Panc1 (cell line): ENCODE data around the gene LILRA5. TPM values are rescaled to one million over a fixed set of nuclear protein-coding genes. Genes with fewer than 3 reads are reported as not detected.

Experiments
- ATAC-seq: fragments of 200-7000 bp; cut with Tn5 transposase; 2 replicates; pipeline ENCODE4 v1.9.1; 2020; ENCODE audit warnings: mild to moderate bottlenecking, moderate library complexity
- BruUV-seq: library from RNA; stranded (reverse); fragments of 400-500 nt; replicated peaks from 2 replicates; lab custom pipeline; 2021; lab: Mats Ljungman, UMichigan
- CTCF ChIA-PET: fragments of 300-600 bp; sonication (Branson Sonifier 250); formaldehyde crosslinking; loops from one replicate; lab custom pipeline; 2022; ENCODE audit warnings: antibody characterized with exemption; lab: Charles Lee
- POLR2A ChIA-PET: fragments of 300-600 bp; sonication (Branson Sonifier 250); formaldehyde crosslinking; loops from one replicate; lab custom pipeline; 2022; ENCODE audit warnings: antibody characterized with exemption; lab: Charles Lee
- DNase-seq: peaks from one replicate; pipeline ENCODE4 v3.0.0-alpha.2; 2010; ENCODE audit warnings: low read depth, low spot score
- H3K27ac ChIP-seq: 2 replicates; pipeline ENCODE4 v1.5.1; 2011; ENCODE audit warnings: mild to moderate bottlenecking, low read length, inconsistent platforms
- H3K27me3 ChIP-seq: fragments of 200-500 bp; sonication (Bioruptor generic); 2 replicates; pipeline ENCODE4 v1.6.0; 2014; ENCODE audit warnings: low read length, inconsistent platforms; ENCODE audit not compliant: control insufficient read depth, insufficient read depth
- H3K36me3 ChIP-seq: fragments of 200-500 bp; sonication (Bioruptor generic); 2 replicates; pipeline ENCODE4 v1.5.1; 2014; ENCODE audit warnings: inconsistent platforms, mild to moderate bottlenecking, low read length, moderate library complexity; ENCODE audit not compliant: control insufficient read depth, insufficient read depth
- H3K4me1 ChIP-seq: 2 replicates; pipeline ENCODE4 v1.5.1; 2011; ENCODE audit warnings: inconsistent platforms, mild to moderate bottlenecking, low read length, moderate library complexity; ENCODE audit not compliant: control insufficient read depth, insufficient read depth
- H3K4me3 ChIP-seq, 2 experiments: 2 replicates each; pipeline ENCODE4 v1.5.1; 2011 to 2012; ENCODE audit warnings: low read depth in 2 of 2, low read length in 2 of 2, mild to moderate bottlenecking in 2 of 2, inconsistent platforms in 1 of 2, moderate library complexity in 1 of 2
- H3K9me3 ChIP-seq: fragments of 200-500 bp; sonication (Bioruptor generic); 2 replicates; pipeline ENCODE4 v1.5.1; 2014; ENCODE audit warnings: low read depth, mild to moderate bottlenecking, inconsistent platforms, low read length, moderate library complexity; ENCODE audit not compliant: control insufficient read depth, insufficient read depth
- CTCF ChIP-seq: fragments of 450-650 bp; IDR thresholded peaks from 2 replicates; pipeline ENCODE4 v1.5.1; 2017; ENCODE audit warnings: mild to moderate bottlenecking
- POLR2AphosphoS5 ChIP-seq: IDR thresholded peaks from 2 replicates; pipeline ENCODE4 v1.6.1; 2012; ENCODE audit warnings: mild to moderate bottlenecking, low read depth, low read length, moderate library complexity
- REST ChIP-seq, 2 experiments: IDR thresholded peaks; 2 replicates each; pipeline ENCODE4 v1.6.1; 2011 to 2012; ENCODE audit warnings: low read depth in 2 of 2, control low read depth in 1 of 2, low read length in 1 of 2, mild to moderate bottlenecking in 1 of 2, moderate library complexity in 1 of 2; ENCODE audit not compliant: insufficient read depth in 1 of 2
- SIN3A ChIP-seq: IDR thresholded peaks from 2 replicates; pipeline ENCODE4 v1.6.1; 2012; ENCODE audit warnings: low read depth, mild to moderate bottlenecking, low read length, moderate library complexity, borderline replicate concordance; ENCODE audit not compliant: insufficient read depth
- TCF7L2 ChIP-seq: IDR thresholded peaks from 2 replicates; pipeline ENCODE4 v1.6.1; 2011; ENCODE audit warnings: mild to moderate bottlenecking, low read depth, low read length, inconsistent platforms
- in situ Hi-C: cut with HindIII; loops from 2 replicates; pipeline ENCODE4 v1.10.0; 2016; ENCODE audit warnings: low sequenced_read_pairs, low pct_unique_long_range_greater_than_20kb
- intact Hi-C: fragments of 100-400 bp; cut with micrococcal nuclease; formaldehyde crosslinking; loops from one replicate; pipeline ENCODE4 v1.10.0; 2022; ENCODE audit not compliant: unreplicated experiment
- total RNA-seq: library from RNA; stranded (reverse); gene quantifications from one replicate; pipeline ENCODE4 v1.2.1, GENCODE V29; 2021; ENCODE audit not compliant: unreplicated experiment

LILRA5 gene
- total RNA-seq, 1 experiment from 2014 or later = not detected

DNA sequence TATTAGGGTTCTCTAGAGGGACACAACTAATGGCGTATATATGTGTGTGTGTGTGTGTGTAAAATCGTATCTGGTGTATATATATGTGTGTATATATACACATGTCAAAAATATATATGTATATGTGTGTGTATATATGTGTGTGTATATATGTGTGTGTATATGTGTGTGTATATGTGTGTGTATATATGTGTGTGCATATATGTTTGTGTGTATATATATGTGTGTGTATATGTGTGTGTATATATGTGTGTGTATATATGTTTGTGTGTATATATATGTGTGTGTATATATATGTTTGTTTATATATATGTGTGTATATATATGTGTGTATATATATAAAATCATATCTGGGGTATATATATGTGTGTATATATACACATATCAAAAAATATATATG is 50.5 kb downstream of the LILRA5 start:
- no peak overlapping the region for H3K27ac ChIP-seq
- DNase-seq (no peak), ATAC-seq (no peak)
- TF ChIP-seq SIN3A (no peak), CTCF (no peak), POLR2AphosphoS5 (no peak)
- intact Hi-C loops = no loop called here
- ChIA-PET CTCF (interaction anchor here (0.8 kb wide), 1 partner anchor 56 kb away, joined by 3 read pairs; no protein-coding TSS in a partner anchor), POLR2A (no interaction called here)
- H3K36me3 ChIP-seq = no peaks in the 10 kb centered on the region
- H3K27me3 ChIP-seq = peaks cover 7% of the 10 kb centered on the region
- in situ Hi-C loops = no loop called here
- no TSS peak for BruUV-seq
- H3K4me3 ChIP-seq = no peak overlapping the region
- H3K9me3 ChIP-seq = no peaks in the 10 kb centered on the region
- H3K4me1 ChIP-seq = no peaks in the 10 kb centered on the region

GRCh38 chr19:54262066-54262465 is 50.9 kb downstream of the LILRA5 start:
- no peaks in the 10 kb centered on the region for H3K4me1 ChIP-seq
- H3K4me3 ChIP-seq = no peak overlapping the region
- peaks cover 7% of the 10 kb centered on the region for H3K27me3 ChIP-seq
- CTCF ChIA-PET = interaction anchor here (0.8 kb wide), 1 partner anchor 56 kb away, joined by 3 read pairs; no protein-coding TSS in a partner anchor
- DNase-seq (no peak), ATAC-seq (0 out of 2 replicates have a peak, but pooled peaks have one; percentile 46)
- in situ Hi-C loops = no loop called here
- no TSS peak for BruUV-seq
- no peak overlapping the region for H3K27ac ChIP-seq
- no peak for TF ChIP-seq SIN3A
- peak in 1 of 2 experiments; percentile 40; a peak in 1 of 4 replicates for TF ChIP-seq REST (IDR thresholded peaks at IDR 0.05; ENCODE audit: insufficient read depth in 1 of 2, low read depth in 2 of 2, low read length in 1 of 2)
- no peak for TF ChIP-seq POLR2AphosphoS5
- H3K9me3 ChIP-seq = no peaks in the 10 kb centered on the region
- POLR2A ChIA-PET = no interaction called here
- intact Hi-C loops = no loop called here
- H3K36me3 ChIP-seq = no peaks in the 10 kb centered on the region

GRCh38 chr19:54257116-54257480 is 55.9 kb downstream of the LILRA5 start, which contains the start of gene LILRB5:
Gene LILRB5 (minus strand): TSS chr19:54257273. CDS start chr19:54257193, 80 bp downstream.
- H3K27ac ChIP-seq = no peak within 1 kb of the TSS
- ATAC-seq = no peak
- peaks cover 5% of the 10 kb centered on the region for H3K27me3 ChIP-seq
- H3K36me3 ChIP-seq = no peaks in the 10 kb centered on the region
- H3K9me3 ChIP-seq = no peaks in the 10 kb centered on the region
- intact Hi-C loops (no loop called here), in situ Hi-C loops (no loop called here)
- TF ChIP-seq POLR2AphosphoS5 (no peak), REST (IDR thresholded peaks at IDR 0.05; ENCODE audit: insufficient read depth in 1 of 2, low read depth in 2 of 2, low read length in 1 of 2) (no peak), SIN3A (no peak), CTCF (no peak), TCF7L2 (no peak)
- no peak for DNase-seq
- H3K4me3 ChIP-seq = no peak within 1 kb of the TSS
- H3K4me1 ChIP-seq = no peaks in the 10 kb centered on the region; the same call in 1 of the 2 replicates
- POLR2A ChIA-PET = no interaction called here
- CTCF ChIA-PET = interaction anchor here (0.5 to 1.4 kb wide), 2 partner anchors 10 to 655 kb away, joined by 5 to 7 read pairs; no protein-coding TSS in a partner anchor
- no TSS peak for BruUV-seq
